ENCODE data around the gene ADGRE2.
"Not testable (repeated sequence)": the region's sequence is repeated elsewhere in the genome, so short reads cannot be mapped to it uniquely, and the experiment has no call there.

The ADGRE2 gene

GRCh38 chr19:14809272-14810057 lies 31.1 kb upstream of the ADGRE2 start:
- ChIA-PET CTCF (no interaction called here), POLR2A (no interaction called here)
- Histone ChIP-seq H3K4me1 (ENCODE audit: control extremely low read depth in 1 of 4, control insufficient read depth in 4 of 4, insufficient read depth in 4 of 4, low read length in 3 of 4) (peaks cover 0 to 2% (median 0%) of the 10 kb centered on the region in 4 experiments), H3K36me3 (ENCODE audit: control insufficient read depth in 4 of 4, insufficient read depth in 4 of 4, low read length in 3 of 4) (no peaks in the 10 kb centered on the region), H3K27ac (ENCODE audit: insufficient read depth in 1 of 2, low read depth in 1 of 2, low read length in 2 of 2, poor library complexity in 1 of 2, severe bottlenecking in 2 of 2) (no peak overlapping the region), H3K27me3 (replicated peaks in 2 of 5; ENCODE audit: control insufficient read depth in 4 of 5, insufficient read depth in 5 of 5, low read length in 4 of 5) (no peaks in the 10 kb centered on the region), H3K4me3 (ENCODE audit: control insufficient read depth in 1 of 7, extremely low read depth in 1 of 7, insufficient read depth in 4 of 7, low read depth in 2 of 7, low read length in 6 of 7) (no peak overlapping the region), H3K9me3 (ENCODE audit: control extremely low read depth in 1 of 5, control insufficient read depth in 4 of 5, insufficient read depth in 2 of 5, low read depth in 1 of 5, low read length in 4 of 5) (no peaks in the 10 kb centered on the region)
- WGBS (ENCODE audit: insufficient coverage): 75% methylated on average over 6 of the region's 9 CpGs
- no peak for DNase-seq

- Histone ChIP-seq H3K4me1 (ENCODE audit: control extremely low read depth in 1 of 4, control insufficient read depth in 4 of 4, insufficient read depth in 4 of 4, low read length in 3 of 4) (peaks cover 0 to 2% (median 0%) of the 10 kb centered on the region in 4 experiments), H3K27ac (ENCODE audit: insufficient read depth in 1 of 2, low read depth in 1 of 2, low read length in 2 of 2, poor library complexity in 1 of 2, severe bottlenecking in 2 of 2) (no peak overlapping the region), H3K36me3 (ENCODE audit: control insufficient read depth in 4 of 4, insufficient read depth in 4 of 4, low read length in 3 of 4) (no peaks in the 10 kb centered on the region), H3K27me3 (replicated peaks in 2 of 5; ENCODE audit: control insufficient read depth in 4 of 5, insufficient read depth in 5 of 5, low read length in 4 of 5) (no peaks in the 10 kb centered on the region), H3K4me3 (ENCODE audit: control insufficient read depth in 1 of 7, extremely low read depth in 1 of 7, insufficient read depth in 4 of 7, low read depth in 2 of 7, low read length in 6 of 7) (no peak overlapping the region), H3K9me3 (ENCODE audit: control extremely low read depth in 1 of 5, control insufficient read depth in 4 of 5, insufficient read depth in 2 of 5, low read depth in 1 of 5, low read length in 4 of 5) (no peaks in the 10 kb centered on the region)
- POLR2A ChIA-PET: no interaction called here
- 100% methylated on average over 3 of the region's 3 CpGs for WGBS (ENCODE audit: insufficient coverage)
- CTCF ChIA-PET: interaction anchor here (1.6 kb wide), 1 partner anchor 10 kb away, joined by 4 read pairs; no protein-coding TSS in a partner anchor
- no peak for DNase-seq
Measured at GRCh38 chr19:14804765-14805164, 26.4 kb upstream of the ADGRE2 start.

- WGBS (ENCODE audit: insufficient coverage): 100% methylated on average over 2 of the region's 5 CpGs
- Histone ChIP-seq H3K4me1 (ENCODE audit: control extremely low read depth in 1 of 4, control insufficient read depth in 4 of 4, insufficient read depth in 4 of 4, low read length in 3 of 4) (peaks cover 0 to 5% (median 4%) of the 10 kb centered on the region in 4 experiments), H3K27ac (ENCODE audit: insufficient read depth in 1 of 2, low read depth in 1 of 2, low read length in 2 of 2, poor library complexity in 1 of 2, severe bottlenecking in 2 of 2) (no peak overlapping the region), H3K27me3 (replicated peaks in 2 of 5; ENCODE audit: control insufficient read depth in 4 of 5, insufficient read depth in 5 of 5, low read length in 4 of 5) (no peaks in the 10 kb centered on the region), H3K9me3 (ENCODE audit: control extremely low read depth in 1 of 5, control insufficient read depth in 4 of 5, insufficient read depth in 2 of 5, low read depth in 1 of 5, low read length in 4 of 5) (no peaks in the 10 kb centered on the region), H3K4me3 (ENCODE audit: control insufficient read depth in 1 of 7, extremely low read depth in 1 of 7, insufficient read depth in 4 of 7, low read depth in 2 of 7, low read length in 6 of 7) (no peak overlapping the region), H3K36me3 (ENCODE audit: control insufficient read depth in 4 of 4, insufficient read depth in 4 of 4, low read length in 3 of 4) (no peaks in the 10 kb centered on the region)
- no peak for DNase-seq
- CTCF ChIA-PET: interaction anchor here (2.1 kb wide), 1 partner anchor 12 kb away, joined by 14 read pairs; no protein-coding TSS in a partner anchor
- POLR2A ChIA-PET: no interaction called here
Measured at GRCh38 chr19:14798760-14799159, 20.4 kb upstream of the ADGRE2 start.

GRCh38 chr19:14796021-14796420 lies 17.7 kb upstream of the ADGRE2 start:
- DNase-seq: no peak
- CTCF ChIA-PET: interaction anchor here (0.9 to 2.5 kb wide), 2 partner anchors 9 to 70 kb away, joined by 3 to 10 read pairs; no protein-coding TSS in a partner anchor
- no peak overlapping the region for H3K27ac ChIP-seq (ENCODE audit: insufficient read depth in 1 of 2, low read depth in 1 of 2, low read length in 2 of 2, poor library complexity in 1 of 2, severe bottlenecking in 2 of 2)
- H3K27me3 ChIP-seq (replicated peaks in 2 of 5; ENCODE audit: control insufficient read depth in 4 of 5, insufficient read depth in 5 of 5, low read length in 4 of 5): no peaks in the 10 kb centered on the region
- no peak overlapping the region for H3K4me3 ChIP-seq (ENCODE audit: control insufficient read depth in 1 of 7, extremely low read depth in 1 of 7, insufficient read depth in 4 of 7, low read depth in 2 of 7, low read length in 6 of 7)
- H3K36me3 ChIP-seq (ENCODE audit: control insufficient read depth in 4 of 4, insufficient read depth in 4 of 4, low read length in 3 of 4): no peaks in the 10 kb centered on the region
- WGBS (ENCODE audit: insufficient coverage): 100% methylated on average over 9 of the region's 11 CpGs
- H3K9me3 ChIP-seq (ENCODE audit: control extremely low read depth in 1 of 5, control insufficient read depth in 4 of 5, insufficient read depth in 2 of 5, low read depth in 1 of 5, low read length in 4 of 5): no peaks in the 10 kb centered on the region
- POLR2A ChIA-PET: no interaction called here
- H3K4me1 ChIP-seq (ENCODE audit: control extremely low read depth in 1 of 4, control insufficient read depth in 4 of 4, insufficient read depth in 4 of 4, low read length in 3 of 4): peaks cover 4 to 16% (median 10%) of the 10 kb centered on the region in 4 experiments

- WGBS (ENCODE audit: insufficient coverage): 75% methylated on average over 2 of the region's 5 CpGs
- ChIA-PET CTCF (interaction anchor here (2.5 kb wide), 1 partner anchor 8 kb away, joined by 10 read pairs; no protein-coding TSS in a partner anchor), POLR2A (interaction anchor here (0.7 kb wide), 2 partner anchors 64 to 96 kb away, joined by 3 read pairs; no protein-coding TSS in a partner anchor)
- peak; percentile 62 to 85 (median 77) for DNase-seq
- no peaks in the 10 kb centered on the region for H3K27me3 ChIP-seq (replicated peaks in 2 of 5; ENCODE audit: control insufficient read depth in 4 of 5, insufficient read depth in 5 of 5, low read length in 4 of 5)
- no peak overlapping the region for H3K27ac ChIP-seq (ENCODE audit: insufficient read depth in 1 of 2, low read depth in 1 of 2, low read length in 2 of 2, poor library complexity in 1 of 2, severe bottlenecking in 2 of 2)
- H3K4me3 ChIP-seq (ENCODE audit: control insufficient read depth in 1 of 7, extremely low read depth in 1 of 7, insufficient read depth in 4 of 7, low read depth in 2 of 7, low read length in 6 of 7): no peak overlapping the region
- no peaks in the 10 kb centered on the region for H3K36me3 ChIP-seq (ENCODE audit: control insufficient read depth in 4 of 4, insufficient read depth in 4 of 4, low read length in 3 of 4)
- no peaks in the 10 kb centered on the region for H3K9me3 ChIP-seq (ENCODE audit: control extremely low read depth in 1 of 5, control insufficient read depth in 4 of 5, insufficient read depth in 2 of 5, low read depth in 1 of 5, low read length in 4 of 5)
- H3K4me1 ChIP-seq (ENCODE audit: control extremely low read depth in 1 of 4, control insufficient read depth in 4 of 4, insufficient read depth in 4 of 4, low read length in 3 of 4): peaks cover 11 to 23% (median 17%) of the 10 kb centered on the region in 4 experiments
Measured at GRCh38 chr19:14795078-14795721, 16.8 kb upstream of the ADGRE2 start.

GRCh38 chr19:14792250-14792649 lies 13.9 kb upstream of the ADGRE2 start:
- H3K9me3 ChIP-seq (ENCODE audit: control extremely low read depth in 1 of 5, control insufficient read depth in 4 of 5, insufficient read depth in 2 of 5, low read depth in 1 of 5, low read length in 4 of 5); DNase-seq; H3K27me3 ChIP-seq (replicated peaks in 2 of 5; ENCODE audit: control insufficient read depth in 4 of 5, insufficient read depth in 5 of 5, low read length in 4 of 5); H3K36me3 ChIP-seq (ENCODE audit: control insufficient read depth in 4 of 4, insufficient read depth in 4 of 4, low read length in 3 of 4); CTCF ChIA-PET; POLR2A ChIA-PET; H3K4me3 ChIP-seq (ENCODE audit: control insufficient read depth in 1 of 7, extremely low read depth in 1 of 7, insufficient read depth in 4 of 7, low read depth in 2 of 7, low read length in 6 of 7); H3K27ac ChIP-seq (ENCODE audit: insufficient read depth in 1 of 2, low read depth in 1 of 2, low read length in 2 of 2, poor library complexity in 1 of 2, severe bottlenecking in 2 of 2): not testable (repeated sequence)
- peaks cover 17 to 29% (median 22%) of the 10 kb centered on the region in 4 experiments for H3K4me1 ChIP-seq (ENCODE audit: control extremely low read depth in 1 of 4, control insufficient read depth in 4 of 4, insufficient read depth in 4 of 4, low read length in 3 of 4)
- 93% methylated on average over 5 of the region's 6 CpGs for WGBS (ENCODE audit: insufficient coverage)

Data from common myeloid progenitor, CD34-positive (primary cell).